Measurements from ENCODE around the gene RSBN1L.

- TF ChIP-seq CTCF (IDR thresholded peaks at IDR 0.05; ENCODE audit: poor library complexity, severe bottlenecking), result no peak
- no peak for TF ChIP-seq POLR2AphosphoS5 (IDR thresholded peaks at IDR 0.05)
Measured at GRCh38 chr7:77831481-77831880, 135.2 kb downstream of the RSBN1L start.
